Nephron progenitor cell (in vitro differentiated cells): ENCODE data around the gene SEC24D.

ENCODE experiments used
- DNase-seq: peaks from one replicate; pipeline ENCODE4 v3.0.0; 2021
- H3K27ac Mint-ChIP-seq: 2 replicates; pipeline ENCODE4 v1.8.0; 2021; ENCODE audit warnings: mild to moderate bottlenecking, moderate library complexity, mixed read lengths
- H3K27me3 Mint-ChIP-seq: 2 replicates; pipeline ENCODE4 v1.8.0; 2021; ENCODE audit warnings: mild to moderate bottlenecking, low read depth, mixed read lengths; ENCODE audit not compliant: poor library complexity
- H3K36me3 Mint-ChIP-seq: 2 replicates; pipeline ENCODE4 v1.8.0; 2021; ENCODE audit warnings: low read depth, mixed read lengths
- H3K4me1 Mint-ChIP-seq: 2 replicates; pipeline ENCODE4 v1.8.0; 2021; ENCODE audit warnings: mixed read lengths
- H3K4me3 Mint-ChIP-seq: 2 replicates; pipeline ENCODE4 v1.8.0; 2021; ENCODE audit warnings: mild to moderate bottlenecking, moderate library complexity, mixed read lengths
- H3K9me3 Mint-ChIP-seq: 2 replicates; pipeline ENCODE4 v1.8.0; 2021; ENCODE audit warnings: mild to moderate bottlenecking, moderate library complexity, mixed read lengths
- CTCF ChIP-seq: fragments of 200-600 bp; sonication (generic); IDR thresholded peaks from 2 replicates; pipeline ENCODE4 v1.5.0; 2021; ENCODE audit warnings: antibody characterized with exemption

SEC24D gene

DNA sequence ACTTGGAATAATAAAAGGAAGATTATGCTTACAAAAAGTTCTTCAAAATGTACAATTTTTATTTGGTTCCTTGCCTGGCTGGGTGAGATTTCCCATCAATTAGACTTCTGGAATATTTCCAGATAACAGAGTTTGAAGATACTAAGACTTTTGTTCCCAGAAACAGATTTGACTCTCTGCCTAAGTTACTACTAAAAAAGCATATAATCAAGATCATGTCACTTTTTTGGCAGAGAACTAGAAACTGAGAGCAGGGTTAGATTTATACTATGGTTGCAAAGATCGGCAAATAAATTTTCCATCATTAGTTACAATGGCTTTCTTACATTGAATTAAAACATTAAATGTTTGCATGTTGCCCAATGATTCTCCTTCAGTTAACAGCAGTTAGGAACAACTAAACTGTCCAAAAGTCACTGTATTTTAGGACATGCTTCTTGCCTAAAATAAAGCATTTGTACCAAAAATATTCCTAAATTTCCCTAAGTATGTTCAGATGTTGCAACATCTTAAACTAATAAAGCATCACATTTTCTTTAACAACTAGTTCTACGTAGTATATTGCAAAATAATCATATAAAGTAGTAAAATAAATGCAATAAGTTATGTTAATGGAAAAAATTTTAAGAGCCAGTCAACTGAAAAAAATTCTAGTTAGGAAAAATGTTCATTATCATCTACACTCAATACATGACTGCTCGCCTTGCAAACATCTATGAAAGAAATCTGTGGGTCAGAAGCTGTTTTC, 73.0 kb downstream of the SEC24D start:
- no peaks in the 10 kb centered on the region for H3K4me1 Mint-ChIP-seq
- no peaks in the 10 kb centered on the region for H3K27me3 Mint-ChIP-seq
- H3K27ac Mint-ChIP-seq: no peak overlapping the region

DNA sequence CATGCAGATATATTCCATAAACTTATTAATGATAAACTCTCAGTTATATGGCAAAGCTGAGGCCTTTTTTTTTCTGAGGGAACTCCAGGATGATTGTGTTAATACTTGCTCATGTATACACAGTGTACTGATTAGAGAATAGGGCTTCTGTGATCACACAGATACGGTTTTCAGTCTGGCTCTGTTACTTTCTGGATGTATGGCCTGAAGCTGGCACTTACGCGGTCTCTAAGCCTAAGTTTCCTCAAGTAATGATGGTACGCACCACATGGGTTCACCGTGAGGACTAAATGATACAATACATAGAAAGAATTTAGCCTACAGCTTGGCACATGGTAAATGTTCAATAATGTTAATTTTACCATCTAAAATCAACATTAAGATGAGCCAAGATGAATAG, 73.8 kb downstream of the SEC24D start:
- no peaks in the 10 kb centered on the region for H3K9me3 Mint-ChIP-seq
- no peak overlapping the region for H3K4me3 Mint-ChIP-seq
- peaks cover 17% of the 10 kb centered on the region for H3K36me3 Mint-ChIP-seq
- no peak for DNase-seq
- no peak for TF ChIP-seq CTCF
- H3K4me1 Mint-ChIP-seq: no peaks in the 10 kb centered on the region
- H3K27me3 Mint-ChIP-seq: no peaks in the 10 kb centered on the region
- H3K27ac Mint-ChIP-seq: no peak overlapping the region

More for the DNA sequence above, 73.0 kb downstream of the SEC24D start:
- DNase-seq: no peak
- TF ChIP-seq CTCF: no peak
- no peaks in the 10 kb centered on the region for H3K9me3 Mint-ChIP-seq
- peaks cover 17% of the 10 kb centered on the region for H3K36me3 Mint-ChIP-seq
- H3K4me3 Mint-ChIP-seq: no peak overlapping the region

GRCh38 chr4:118761397-118762016, 74.4 kb downstream of the SEC24D start:
- no peak overlapping the region for H3K27ac Mint-ChIP-seq
- DNase-seq: no peak
- H3K36me3 Mint-ChIP-seq: peaks cover 11% of the 10 kb centered on the region
- TF ChIP-seq CTCF: no peak
- H3K4me3 Mint-ChIP-seq: no peak overlapping the region
- H3K9me3 Mint-ChIP-seq: no peaks in the 10 kb centered on the region
- no peaks in the 10 kb centered on the region for H3K27me3 Mint-ChIP-seq
- H3K4me1 Mint-ChIP-seq: no peaks in the 10 kb centered on the region

GRCh38 chr4:118760493-118760892, 75.4 kb downstream of the SEC24D start:
- peaks cover 8% of the 10 kb centered on the region for H3K36me3 Mint-ChIP-seq
- no peaks in the 10 kb centered on the region for H3K9me3 Mint-ChIP-seq
- H3K27ac Mint-ChIP-seq: no peak overlapping the region
- H3K4me3 Mint-ChIP-seq: no peak overlapping the region
- DNase-seq: no peak
- H3K27me3 Mint-ChIP-seq: no peaks in the 10 kb centered on the region
- TF ChIP-seq CTCF: no peak
- H3K4me1 Mint-ChIP-seq: no peaks in the 10 kb centered on the region

DNA sequence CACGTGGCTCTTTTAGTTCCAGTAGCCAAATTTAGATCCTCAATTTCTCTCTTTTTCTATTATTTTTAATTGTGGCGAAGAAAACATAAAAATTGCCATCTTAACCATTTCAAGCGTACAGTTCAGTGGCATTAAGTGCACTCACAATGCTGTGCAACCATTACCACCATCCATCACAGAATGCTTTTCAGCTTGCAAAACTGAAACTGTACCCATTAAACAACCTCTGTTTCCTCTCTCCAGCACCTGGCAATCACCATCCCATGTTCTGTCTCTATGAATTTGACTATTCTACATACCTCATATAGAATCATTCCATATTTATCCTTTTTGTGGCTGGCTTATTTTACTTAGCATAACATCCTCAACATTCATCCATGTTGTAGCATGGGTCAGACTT, 75.8 kb downstream of the SEC24D start:
- Mint-ChIP-seq H3K4me1 (no peaks in the 10 kb centered on the region), H3K9me3 (no peaks in the 10 kb centered on the region), H3K27ac (no peak overlapping the region), H3K36me3 (peaks cover 8% of the 10 kb centered on the region), H3K4me3 (no peak overlapping the region), H3K27me3 (no peaks in the 10 kb centered on the region)
- no peak for TF ChIP-seq CTCF
- DNase-seq: no peak

DNA sequence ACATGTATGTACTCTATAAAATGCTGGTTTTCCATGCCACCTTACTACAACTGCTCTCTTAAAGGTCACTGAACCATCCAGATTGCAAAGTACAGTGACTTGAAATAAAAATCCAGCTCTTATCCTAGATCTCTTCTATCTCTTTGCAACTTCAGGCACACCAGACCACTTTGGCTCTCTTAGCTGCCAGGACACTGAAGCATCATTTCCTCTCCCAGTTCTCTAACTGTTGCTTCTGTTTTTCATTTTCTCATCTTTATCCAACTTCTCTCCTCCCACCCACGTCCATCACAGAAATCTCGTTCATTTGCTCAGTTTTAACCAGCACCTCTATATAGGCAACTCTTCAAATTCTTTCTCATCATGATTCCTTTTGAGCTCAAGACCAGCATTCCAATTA, 76.4 kb downstream of the SEC24D start:
- Mint-ChIP-seq H3K4me1 (no peaks in the 10 kb centered on the region), H3K27ac (no peak overlapping the region)

More for the DNA sequence above, 76.4 kb downstream of the SEC24D start:
- no peak for DNase-seq
- TF ChIP-seq CTCF: no peak
- H3K9me3 Mint-ChIP-seq: no peaks in the 10 kb centered on the region
- no peak overlapping the region for H3K4me3 Mint-ChIP-seq
- H3K36me3 Mint-ChIP-seq: peaks cover 8% of the 10 kb centered on the region
- H3K27me3 Mint-ChIP-seq: no peaks in the 10 kb centered on the region
